GM21423 (cell line): Measurements from ENCODE around the gene FGD5.
"Not testable (repeated sequence)": the region's sequence is repeated elsewhere in the genome, so short reads cannot be mapped to it uniquely, and the experiment has no call there.

Source experiments
- ATAC-seq: cut with Tn5 transposase; IDR thresholded peaks from one replicate; pipeline ENCODE4 v1.9.1; 2021; ENCODE audit warnings: mild to moderate bottlenecking, moderate library complexity; ENCODE audit not compliant: unreplicated experiment

The FGD5 gene

GRCh38 chr3:14805961-14806537 lies 12.7 kb upstream of the FGD5 start:
- no peak for ATAC-seq

- no peak for ATAC-seq
These were observed 12.0 kb upstream of the FGD5 start for GRCh38 chr3:14806641-14807263.

GRCh38 chr3:14808025-14808424 lies 10.7 kb upstream of the FGD5 start:
- no peak for ATAC-seq

GRCh38 chr3:14808502-14809266 lies 10.1 kb upstream of the FGD5 start:
- no peak for ATAC-seq

- ATAC-seq: not testable (repeated sequence)
These were observed 9.2 kb upstream of the FGD5 start for GRCh38 chr3:14809611-14810010.

GRCh38 chr3:14810070-14810791 lies 8.5 kb upstream of the FGD5 start:
- ATAC-seq: no peak

GRCh38 chr3:14810801-14811661 lies 7.7 kb upstream of the FGD5 start:
- no peak for ATAC-seq

- no peak for ATAC-seq
These were observed 7.1 kb upstream of the FGD5 start for GRCh38 chr3:14811684-14812083.

- no peak for ATAC-seq
These were observed 6.5 kb upstream of the FGD5 start for GRCh38 chr3:14812196-14812790.

GRCh38 chr3:14814411-14814871 lies 4.3 kb upstream of the FGD5 start:
- ATAC-seq: no peak

GRCh38 chr3:14816359-14816758 lies 2.4 kb upstream of the FGD5 start:
- no peak for ATAC-seq

- no peak for ATAC-seq
These were observed 909 bp downstream of the FGD5 start for GRCh38 chr3:14819671-14820070.

- ATAC-seq: no peak
These were observed 1.4 kb downstream of the FGD5 start for GRCh38 chr3:14820156-14820555.

- no peak for ATAC-seq
These were observed 2.4 kb downstream of the FGD5 start for GRCh38 chr3:14821151-14821550.

- ATAC-seq: no peak
These were observed 3.4 kb downstream of the FGD5 start for GRCh38 chr3:14822134-14822533.

- ATAC-seq: no peak
These were observed 4.1 kb downstream of the FGD5 start for GRCh38 chr3:14822670-14823390.

GRCh38 chr3:14823393-14823792 lies 4.6 kb downstream of the FGD5 start:
- no peak for ATAC-seq

- ATAC-seq: no peak
These were observed 5.3 kb downstream of the FGD5 start for GRCh38 chr3:14823910-14824629.

GRCh38 chr3:14824646-14825045 lies 5.9 kb downstream of the FGD5 start:
- ATAC-seq: no peak
